Sigmoid colon (tissue), 7 donors: ENCODE results near the gene ARHGAP8. TPM values are rescaled to one million over a fixed set of nuclear protein-coding genes. Genes with fewer than 3 reads are reported as not detected.

Experiments
- DNase-seq: peaks from one replicate; pipeline ENCODE4 v3.0.0-alpha.2; 2019
- H3K27ac ChIP-seq, 4 donors: fragments of 200-600 bp; sonication (generic); one replicate each; pipeline ENCODE4 v1.5.1; 2016 to 2019; ENCODE audit warnings: mild to moderate bottlenecking in 1 of 4
- H3K27me3 ChIP-seq, 3 donors: fragments of 200-600 bp; sonication (generic); one replicate each; pipeline ENCODE4 v1.5.1; 2019; ENCODE audit warnings: mild to moderate bottlenecking in 1 of 3
- H3K36me3 ChIP-seq, 4 donors: fragments of 200-600 bp; sonication (generic); one replicate each; pipeline ENCODE4 v1.5.1; 2016 to 2019
- H3K4me1 ChIP-seq, 4 donors: fragments of 200-600 bp; sonication (generic); one replicate each; pipeline ENCODE4 v1.5.1; 2017 to 2019
- H3K4me3 ChIP-seq, 4 donors: fragments of 200-600 bp; sonication (generic); one replicate each; pipeline ENCODE4 v1.5.1; 2017 to 2019; ENCODE audit warnings: mild to moderate bottlenecking in 2 of 4, moderate library complexity in 1 of 4
- H3K9me3 ChIP-seq, 4 donors: fragments of 200-600 bp in 3 of 4; sonication (generic) in 3 of 4; one replicate each; pipeline versions ENCODE4 v1.5.1 to v1.6.1; 2013 to 2019
- EP300 ChIP-seq, 4 donors: sonication (generic); formaldehyde crosslinking; IDR thresholded peaks; one replicate each; pipeline ENCODE4 v1.6.1; 2017; ENCODE audit warnings: antibody characterized with exemption in 4 of 4
- POLR2A ChIP-seq, 2 donors: fragments of 450-650 bp; IDR thresholded peaks; one replicate each; pipeline ENCODE4 v1.6.1; 2016; ENCODE audit warnings: antibody characterized with exemption in 2 of 2, mild to moderate bottlenecking in 2 of 2, moderate library complexity in 2 of 2
- POLR2AphosphoS5 ChIP-seq, 4 donors: sonication (generic); formaldehyde crosslinking; IDR thresholded peaks; one replicate each; pipeline ENCODE4 v1.6.1; 2017; ENCODE audit warnings: antibody characterized with exemption in 4 of 4
- WGBS, 2 donors: extraction: QIAGEN DNeasy Blood & Tissue Kit; methylation state at CpG; one replicate each; pipeline ENCODE4 v1.1.7; 2013; 5-methylcytosine and 5-hydroxymethylcytosine counted together
- intact Hi-C: fragments of 100-400 bp; cut with DNase I; formaldehyde crosslinking; loops from one replicate; pipeline ENCODE4 v1.15.1; 2023
- polyA plus RNA-seq, 3 donors: library from polyadenylated mRNA; stranded (reverse); fragments of 200-250 nt; gene quantifications; one replicate each; pipeline ENCODE4 v1.2.3, GENCODE V29; 2013
- total RNA-seq, 4 donors: library from RNA; depleted of rRNA; stranded (reverse); fragments of >200 nt; gene quantifications; one replicate each; pipeline ENCODE4 v1.1.0, GENCODE V29; 2016
- TF ChIP-seq, protein P1 (sequence below), 4 experiments: fragments of 450-650 bp in 3 of 4; fragments of 200-600 bp in 1 of 4; IDR thresholded peaks; one replicate each; pipeline ENCODE4 v1.5.1; 2016 to 2019; ENCODE audit warnings: antibody characterized with exemption in 4 of 4, mild to moderate bottlenecking in 3 of 4, moderate library complexity in 2 of 4
- donor health status: healthy with polysubstance abuse.
- donor health status: Bipolar disorder and iron deficiency.
- donor health status: healthy.

Gene ARHGAP8
- total and polyA plus RNA-seq, 7 donors, result 0.66 to 30.9 (median 6.0) TPM; not detected in 1

DNA sequence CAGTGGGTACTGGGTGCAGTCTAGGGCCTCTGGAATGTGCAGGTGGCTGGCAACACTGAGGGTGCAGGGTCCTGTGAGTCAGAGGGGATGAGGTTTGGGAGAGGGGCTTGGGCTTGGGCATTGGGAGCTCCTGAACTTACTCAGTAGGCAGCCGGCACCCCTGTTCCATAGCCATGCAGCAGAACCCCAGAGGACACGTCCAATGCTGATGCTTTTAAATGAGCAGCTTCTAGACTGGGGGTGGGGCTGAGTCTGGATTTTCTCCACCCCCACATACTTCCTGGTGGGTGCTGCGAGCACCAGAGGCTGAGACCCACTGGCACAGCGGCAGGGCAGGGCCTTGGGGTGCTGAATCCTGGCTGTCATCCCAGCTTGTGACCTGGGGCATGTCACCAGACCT, 71.4 kb downstream of the ARHGAP8 start:
- H3K27ac ChIP-seq, result no peak overlapping the region
- no peaks in the 10 kb centered on the region for H3K4me1 ChIP-seq
- 87 to 90% methylated on average over 4 of the region's 4 CpGs for WGBS, 2 donors
- no peak for DNase-seq
- H3K36me3 ChIP-seq, result no peaks in the 10 kb centered on the region
- H3K9me3 ChIP-seq, result no peaks in the 10 kb centered on the region
- TF ChIP-seq POLR2AphosphoS5 (IDR thresholded peaks at IDR 0.05), result no peak
- TF ChIP-seq, protein P1, sequence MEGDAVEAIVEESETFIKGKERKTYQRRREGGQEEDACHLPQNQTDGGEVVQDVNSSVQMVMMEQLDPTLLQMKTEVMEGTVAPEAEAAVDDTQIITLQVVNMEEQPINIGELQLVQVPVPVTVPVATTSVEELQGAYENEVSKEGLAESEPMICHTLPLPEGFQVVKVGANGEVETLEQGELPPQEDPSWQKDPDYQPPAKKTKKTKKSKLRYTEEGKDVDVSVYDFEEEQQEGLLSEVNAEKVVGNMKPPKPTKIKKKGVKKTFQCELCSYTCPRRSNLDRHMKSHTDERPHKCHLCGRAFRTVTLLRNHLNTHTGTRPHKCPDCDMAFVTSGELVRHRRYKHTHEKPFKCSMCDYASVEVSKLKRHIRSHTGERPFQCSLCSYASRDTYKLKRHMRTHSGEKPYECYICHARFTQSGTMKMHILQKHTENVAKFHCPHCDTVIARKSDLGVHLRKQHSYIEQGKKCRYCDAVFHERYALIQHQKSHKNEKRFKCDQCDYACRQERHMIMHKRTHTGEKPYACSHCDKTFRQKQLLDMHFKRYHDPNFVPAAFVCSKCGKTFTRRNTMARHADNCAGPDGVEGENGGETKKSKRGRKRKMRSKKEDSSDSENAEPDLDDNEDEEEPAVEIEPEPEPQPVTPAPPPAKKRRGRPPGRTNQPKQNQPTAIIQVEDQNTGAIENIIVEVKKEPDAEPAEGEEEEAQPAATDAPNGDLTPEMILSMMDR (IDR thresholded peaks at IDR 0.05), result no peak
- TF ChIP-seq POLR2A (IDR thresholded peaks at IDR 0.05), result no peak
- no peak for TF ChIP-seq EP300 (IDR thresholded peaks at IDR 0.05)
- no peak overlapping the region for H3K4me3 ChIP-seq
- H3K27me3 ChIP-seq, result peaks cover 0 to 24% (median 10%) of the 10 kb centered on the region in 3 donors
- intact Hi-C loops, result loop anchor here (5.0 kb wide), 1 partner anchor 273 kb away; no protein-coding TSS in a partner anchor

DNA sequence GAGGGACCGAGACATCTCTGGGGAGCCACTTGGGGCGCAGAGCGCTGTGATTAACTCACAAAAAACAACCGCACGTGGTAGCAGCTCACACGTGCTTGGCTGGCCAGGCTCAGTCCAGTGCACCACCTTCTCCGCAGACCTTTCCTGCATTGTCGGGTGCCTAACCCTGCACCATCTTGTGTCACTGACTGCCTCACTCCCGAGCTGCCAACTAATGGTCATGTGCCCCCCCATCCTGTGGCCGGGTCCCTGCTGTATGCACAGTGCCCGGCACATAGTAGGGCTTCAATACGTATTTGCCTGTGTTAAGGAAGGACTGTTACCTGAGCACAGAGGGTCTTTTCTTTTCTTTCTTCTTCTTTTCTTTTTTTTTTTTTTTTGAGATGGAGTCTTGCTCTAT, 71.9 kb downstream of the ARHGAP8 start:
- intact Hi-C loops, result loop anchor here (5.0 kb wide), 1 partner anchor 273 kb away; no protein-coding TSS in a partner anchor
- peak; percentile 22 for DNase-seq
- Histone ChIP-seq H3K27ac (no peak overlapping the region), H3K27me3 (peaks cover 0 to 24% (median 10%) of the 10 kb centered on the region in 3 donors), H3K4me3 (no peak overlapping the region), H3K9me3 (no peaks in the 10 kb centered on the region), H3K36me3 (no peaks in the 10 kb centered on the region), H3K4me1 (no peaks in the 10 kb centered on the region)
- no peak for TF ChIP-seq EP300 (IDR thresholded peaks at IDR 0.05)
- no peak for TF ChIP-seq POLR2A (IDR thresholded peaks at IDR 0.05)
- no peak for TF ChIP-seq POLR2AphosphoS5 (IDR thresholded peaks at IDR 0.05)
- TF ChIP-seq, protein P1 (IDR thresholded peaks at IDR 0.05), result no peak
- 93 to 94% methylated on average over 12 of the region's 12 CpGs for WGBS, 2 donors

DNA sequence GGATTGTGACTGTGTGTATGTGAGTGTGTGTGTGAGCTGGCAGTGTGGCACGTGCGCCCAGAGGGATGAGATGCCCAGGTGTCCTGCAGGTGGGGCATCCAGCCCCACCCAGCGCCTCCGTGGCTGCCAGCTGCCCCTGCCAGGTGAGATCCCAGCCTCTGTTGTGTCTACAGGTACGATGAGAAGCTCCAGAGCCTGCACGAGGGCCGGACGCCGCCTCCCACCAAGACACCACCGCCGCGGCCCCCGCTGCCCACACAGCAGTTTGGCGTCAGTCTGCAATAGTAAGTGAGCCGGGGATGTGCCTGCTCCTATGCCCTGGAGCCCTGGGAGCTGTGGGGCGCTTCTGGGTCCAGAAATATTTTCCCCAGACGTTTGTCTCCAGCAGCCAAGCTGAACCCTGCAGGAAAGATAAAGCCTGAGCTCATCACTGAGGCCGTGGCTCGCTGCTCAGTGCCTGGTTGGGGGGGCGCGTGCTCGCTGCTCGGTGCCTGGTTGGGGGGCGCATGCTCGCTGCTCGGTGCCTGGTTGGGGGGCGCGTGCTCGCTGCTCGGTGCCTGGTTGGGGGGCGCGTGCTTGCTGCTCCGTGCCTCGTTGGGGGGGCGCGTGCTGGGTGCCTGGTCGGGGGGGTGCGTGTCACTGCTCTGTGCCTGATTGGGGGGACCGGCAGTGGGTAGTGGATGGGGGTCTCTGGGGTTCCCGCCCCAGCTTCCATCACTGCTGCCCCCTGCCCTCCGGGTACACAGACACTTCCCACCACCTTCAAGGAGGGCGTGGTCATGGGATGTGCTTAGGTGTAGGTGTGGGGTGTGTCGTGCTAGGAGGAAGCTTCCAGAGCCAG, 73.2 kb downstream of the ARHGAP8 start:
- peak; percentile 58 for DNase-seq
- Histone ChIP-seq H3K9me3 (no peaks in the 10 kb centered on the region), H3K4me3 (no peak overlapping the region), H3K4me1 (no peaks in the 10 kb centered on the region), H3K27ac (no peak overlapping the region), H3K27me3 (peaks cover 0 to 14% (median 4%) of the 10 kb centered on the region in 3 donors), H3K36me3 (no peaks in the 10 kb centered on the region)
- WGBS, 2 donors, result 89 to 90% methylated on average over 43 of the region's 43 CpGs
- intact Hi-C loops, result no loop called here
- TF ChIP-seq EP300 (IDR thresholded peaks at IDR 0.05) (no peak), POLR2A (IDR thresholded peaks at IDR 0.05) (no peak), POLR2AphosphoS5 (IDR thresholded peaks at IDR 0.05) (no peak)
- TF ChIP-seq, protein P1 (IDR thresholded peaks at IDR 0.05), result no peak

GRCh38 chr22:44827666-44828190, 75.4 kb downstream of the ARHGAP8 start:
- Histone ChIP-seq H3K9me3 (no peaks in the 10 kb centered on the region), H3K4me3 (no peak overlapping the region), H3K27ac (no peak overlapping the region), H3K4me1 (no peaks in the 10 kb centered on the region), H3K36me3 (no peaks in the 10 kb centered on the region), H3K27me3 (peaks cover 0 to 6% (median 0%) of the 10 kb centered on the region in 3 donors)
- intact Hi-C loops, result no loop called here
- 93 to 94% methylated on average over 16 of the region's 16 CpGs for WGBS, 2 donors
- DNase-seq, result no peak
- TF ChIP-seq EP300 (IDR thresholded peaks at IDR 0.05), result no peak
- TF ChIP-seq POLR2AphosphoS5 (IDR thresholded peaks at IDR 0.05), result no peak
- TF ChIP-seq, protein P1 (IDR thresholded peaks at IDR 0.05), result no peak
- TF ChIP-seq POLR2A (IDR thresholded peaks at IDR 0.05), result no peak
